Activated CD4-positive, alpha-beta T cell treated with anti-CD3 and anti-CD28 coated beads, Interleukin-2, amount 50 U/mL, for 48 hours (primary cell): ENCODE results near the gene SUSD3.

Experiments
- DNase-seq, 2 experiments: peaks; one replicate each; pipeline ENCODE4 v3.0.0-alpha.2; 2020

SUSD3 gene

GRCh38 chr9:93077811-93078210 is 19.3 kb downstream of the SUSD3 start:
- DNase-seq = no peak

GRCh38 chr9:93079371-93079770 is 20.9 kb downstream of the SUSD3 start:
- no peak for DNase-seq

- DNase-seq = no peak
These were observed 21.9 kb downstream of the SUSD3 start for GRCh38 chr9:93080406-93080805.

GRCh38 chr9:93081081-93081529 is 22.6 kb downstream of the SUSD3 start:
- DNase-seq = no peak

GRCh38 chr9:93081931-93082330 is 23.4 kb downstream of the SUSD3 start:
- DNase-seq = no peak

GRCh38 chr9:93082841-93083411 is 24.4 kb downstream of the SUSD3 start:
- peak in 1 of 2 experiments; percentile 31 for DNase-seq

- peak; percentile 58 to 69 for DNase-seq
These were observed 25.3 kb downstream of the SUSD3 start for GRCh38 chr9:93083592-93084470.

- DNase-seq = no peak
These were observed 26.0 kb downstream of the SUSD3 start for GRCh38 chr9:93084471-93084881.

GRCh38 chr9:93085676-93086075 is 27.2 kb downstream of the SUSD3 start:
- no peak for DNase-seq

- DNase-seq = no peak
These were observed 28.1 kb downstream of the SUSD3 start for GRCh38 chr9:93086447-93087224.

- DNase-seq = no peak
These were observed 29.6 kb downstream of the SUSD3 start for GRCh38 chr9:93087971-93088655.

- DNase-seq = no peak
These were observed 30.1 kb downstream of the SUSD3 start for GRCh38 chr9:93088656-93089015.

GRCh38 chr9:93089024-93089423 is 30.5 kb downstream of the SUSD3 start:
- no peak for DNase-seq

GRCh38 chr9:93089481-93089991 is 31.0 kb downstream of the SUSD3 start:
- no peak for DNase-seq

GRCh38 chr9:93090091-93090655 is 31.7 kb downstream of the SUSD3 start:
- no peak for DNase-seq

GRCh38 chr9:93091056-93091452 is 32.6 kb downstream of the SUSD3 start:
- DNase-seq = no peak

- peak; percentile 73 to 82 for DNase-seq
These were observed 33.1 kb downstream of the SUSD3 start for GRCh38 chr9:93091453-93092081.

GRCh38 chr9:93092251-93092991 is 33.9 kb downstream of the SUSD3 start:
- no peak for DNase-seq

GRCh38 chr9:93093127-93093876 is 34.8 kb downstream of the SUSD3 start:
- peak in 1 of 2 experiments; percentile 42 for DNase-seq
